ENCODE results near the gene SPIN3. TPM values are rescaled to one million over a fixed set of nuclear protein-coding genes. Genes with fewer than 3 reads are reported as not detected.

SPIN3 gene
- total and polyA plus RNA-seq, 2 of the 13 experiments (the other 11 are each of a cell fraction or from before 2014, with no cell fraction given), result 8.4 to 8.8 TPM

DNA sequence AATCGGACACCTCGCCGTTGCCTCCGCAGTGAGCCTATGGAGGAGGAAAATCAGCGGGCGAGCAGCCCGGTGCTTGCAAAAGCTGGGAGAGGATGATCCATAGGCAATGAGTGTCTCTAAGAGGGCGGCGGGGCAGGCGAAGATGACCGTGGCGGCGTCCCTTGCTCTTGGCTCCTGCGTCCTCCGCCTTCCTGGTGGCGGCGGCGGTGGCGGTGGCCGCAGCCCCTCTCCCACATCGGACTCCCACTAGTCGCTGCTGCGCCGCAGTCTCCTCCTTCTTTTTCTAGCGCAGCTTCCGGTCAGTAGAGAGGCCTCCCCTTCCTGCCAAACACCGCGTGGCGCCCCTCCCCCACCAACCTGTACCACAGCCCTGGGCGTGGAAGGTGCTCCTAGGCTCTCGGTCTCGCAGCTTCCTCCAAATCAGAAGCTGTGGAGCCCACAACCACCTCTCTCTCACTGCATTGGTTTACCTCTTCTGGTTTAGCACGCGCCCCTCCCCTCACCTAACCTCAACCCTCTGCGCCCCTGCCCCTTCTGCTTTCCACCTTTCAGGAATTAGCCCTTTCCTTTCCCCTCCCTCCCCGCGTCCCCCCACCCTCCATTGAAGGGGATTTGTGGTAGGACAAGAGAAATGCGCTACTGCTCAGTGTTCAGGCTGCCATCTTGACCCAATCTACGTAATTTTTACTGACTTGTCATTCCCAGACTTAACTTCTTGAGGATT, at the start of gene SPIN3 (continued):
- TF ChIP-seq ZNF431 (CRISPR knock-in tag; IDR thresholded peaks at IDR 0.05; ENCODE audit: borderline replicate concordance, low read depth) (no peak), BHLHE40 (IDR thresholded peaks at IDR 0.05; ENCODE audit: low read length) (no peak), TOPORS (CRISPR knock-in tag; IDR thresholded peaks at IDR 0.05) (no peak), PHB2 (IDR thresholded peaks at IDR 0.05; ENCODE audit: partially characterized antibody) (no peak), ESRRA (CRISPR knock-in tag; IDR thresholded peaks at IDR 0.05; ENCODE audit: low read depth) (no peak), CBX1 (IDR thresholded peaks at IDR 0.05; ENCODE audit: low read depth) (no peak), FOXA1 (IDR thresholded peaks at IDR 0.05) (no peak), FOXA1 (CRISPR knock-in tag; IDR thresholded peaks at IDR 0.05) (no peak; the same call in 1 of the 2 replicates), YEATS2 (CRISPR knock-in tag; IDR thresholded peaks at IDR 0.05; ENCODE audit: borderline replicate concordance) (peak; percentile 78), HNRNPH1 (optimal IDR thresholded peaks at IDR 0.05; ENCODE audit: low read depth, low read length) (no peak), JDP2 (CRISPR knock-in tag; IDR thresholded peaks at IDR 0.05; ENCODE audit: borderline replicate concordance) (no peak), ZNF326 (CRISPR knock-in tag; IDR thresholded peaks at IDR 0.05; ENCODE audit: borderline replicate concordance) (no peak)
- TF ChIP-seq, protein P1, sequence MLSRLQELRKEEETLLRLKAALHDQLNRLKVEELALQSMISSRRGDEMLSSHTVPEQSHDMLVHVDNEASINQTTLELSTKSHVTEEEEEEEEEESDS (CRISPR knock-in tag; IDR thresholded peaks at IDR 0.05; ENCODE audit: borderline replicate concordance), result no peak
- TF ChIP-seq, protein P2, sequence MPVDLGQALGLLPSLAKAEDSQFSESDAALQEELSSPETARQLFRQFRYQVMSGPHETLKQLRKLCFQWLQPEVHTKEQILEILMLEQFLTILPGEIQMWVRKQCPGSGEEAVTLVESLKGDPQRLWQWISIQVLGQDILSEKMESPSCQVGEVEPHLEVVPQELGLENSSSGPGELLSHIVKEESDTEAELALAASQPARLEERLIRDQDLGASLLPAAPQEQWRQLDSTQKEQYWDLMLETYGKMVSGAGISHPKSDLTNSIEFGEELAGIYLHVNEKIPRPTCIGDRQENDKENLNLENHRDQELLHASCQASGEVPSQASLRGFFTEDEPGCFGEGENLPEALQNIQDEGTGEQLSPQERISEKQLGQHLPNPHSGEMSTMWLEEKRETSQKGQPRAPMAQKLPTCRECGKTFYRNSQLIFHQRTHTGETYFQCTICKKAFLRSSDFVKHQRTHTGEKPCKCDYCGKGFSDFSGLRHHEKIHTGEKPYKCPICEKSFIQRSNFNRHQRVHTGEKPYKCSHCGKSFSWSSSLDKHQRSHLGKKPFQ (CRISPR knock-in tag; IDR thresholded peaks at IDR 0.05; ENCODE audit: insufficient replicate concordance), result peak; percentile 33
- TF ChIP-seq, protein P3, sequence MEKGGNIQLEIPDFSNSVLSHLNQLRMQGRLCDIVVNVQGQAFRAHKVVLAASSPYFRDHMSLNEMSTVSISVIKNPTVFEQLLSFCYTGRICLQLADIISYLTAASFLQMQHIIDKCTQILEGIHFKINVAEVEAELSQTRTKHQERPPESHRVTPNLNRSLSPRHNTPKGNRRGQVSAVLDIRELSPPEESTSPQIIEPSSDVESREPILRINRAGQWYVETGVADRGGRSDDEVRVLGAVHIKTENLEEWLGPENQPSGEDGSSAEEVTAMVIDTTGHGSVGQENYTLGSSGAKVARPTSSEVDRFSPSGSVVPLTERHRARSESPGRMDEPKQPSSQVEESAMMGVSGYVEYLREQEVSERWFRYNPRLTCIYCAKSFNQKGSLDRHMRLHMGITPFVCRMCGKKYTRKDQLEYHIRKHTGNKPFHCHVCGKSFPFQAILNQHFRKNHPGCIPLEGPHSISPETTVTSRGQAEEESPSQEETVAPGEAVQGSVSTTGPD (CRISPR knock-in tag; IDR thresholded peaks at IDR 0.05), result no peak
- TF ChIP-seq, protein P4, sequence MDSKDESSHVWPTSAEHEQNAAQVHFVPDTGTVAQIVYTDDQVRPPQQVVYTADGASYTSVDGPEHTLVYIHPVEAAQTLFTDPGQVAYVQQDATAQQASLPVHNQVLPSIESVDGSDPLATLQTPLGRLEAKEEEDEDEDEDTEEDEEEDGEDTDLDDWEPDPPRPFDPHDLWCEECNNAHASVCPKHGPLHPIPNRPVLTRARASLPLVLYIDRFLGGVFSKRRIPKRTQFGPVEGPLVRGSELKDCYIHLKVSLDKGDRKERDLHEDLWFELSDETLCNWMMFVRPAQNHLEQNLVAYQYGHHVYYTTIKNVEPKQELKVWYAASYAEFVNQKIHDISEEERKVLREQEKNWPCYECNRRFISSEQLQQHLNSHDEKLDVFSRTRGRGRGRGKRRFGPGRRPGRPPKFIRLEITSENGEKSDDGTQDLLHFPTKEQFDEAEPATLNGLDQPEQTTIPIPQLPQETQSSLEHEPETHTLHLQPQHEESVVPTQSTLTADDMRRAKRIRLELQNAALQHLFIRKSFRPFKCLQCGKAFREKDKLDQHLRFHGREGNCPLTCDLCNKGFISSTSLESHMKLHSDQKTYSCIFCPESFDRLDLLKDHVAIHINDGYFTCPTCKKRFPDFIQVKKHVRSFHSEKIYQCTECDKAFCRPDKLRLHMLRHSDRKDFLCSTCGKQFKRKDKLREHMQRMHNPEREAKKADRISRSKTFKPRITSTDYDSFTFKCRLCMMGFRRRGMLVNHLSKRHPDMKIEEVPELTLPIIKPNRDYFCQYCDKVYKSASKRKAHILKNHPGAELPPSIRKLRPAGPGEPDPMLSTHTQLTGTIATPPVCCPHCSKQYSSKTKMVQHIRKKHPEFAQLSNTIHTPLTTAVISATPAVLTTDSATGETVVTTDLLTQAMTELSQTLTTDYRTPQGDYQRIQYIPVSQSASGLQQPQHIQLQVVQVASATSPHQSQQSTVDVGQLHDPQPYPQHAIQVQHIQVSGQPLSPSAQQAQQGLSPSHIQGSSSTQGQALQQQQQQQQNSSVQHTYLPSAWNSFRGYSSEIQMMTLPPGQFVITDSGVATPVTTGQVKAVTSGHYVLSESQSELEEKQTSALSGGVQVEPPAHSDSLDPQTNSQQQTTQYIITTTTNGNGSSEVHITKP (CRISPR knock-in tag; IDR thresholded peaks at IDR 0.05; ENCODE audit: low read depth), result 0 out of 2 replicates have a peak, but pooled peaks have one; percentile 26
- TF ChIP-seq, protein P5, sequence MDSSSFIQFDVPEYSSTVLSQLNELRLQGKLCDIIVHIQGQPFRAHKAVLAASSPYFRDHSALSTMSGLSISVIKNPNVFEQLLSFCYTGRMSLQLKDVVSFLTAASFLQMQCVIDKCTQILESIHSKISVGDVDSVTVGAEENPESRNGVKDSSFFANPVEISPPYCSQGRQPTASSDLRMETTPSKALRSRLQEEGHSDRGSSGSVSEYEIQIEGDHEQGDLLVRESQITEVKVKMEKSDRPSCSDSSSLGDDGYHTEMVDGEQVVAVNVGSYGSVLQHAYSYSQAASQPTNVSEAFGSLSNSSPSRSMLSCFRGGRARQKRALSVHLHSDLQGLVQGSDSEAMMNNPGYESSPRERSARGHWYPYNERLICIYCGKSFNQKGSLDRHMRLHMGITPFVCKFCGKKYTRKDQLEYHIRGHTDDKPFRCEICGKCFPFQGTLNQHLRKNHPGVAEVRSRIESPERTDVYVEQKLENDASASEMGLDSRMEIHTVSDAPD (CRISPR knock-in tag; IDR thresholded peaks at IDR 0.05), result no peak
- TF ChIP-seq, protein P6, sequence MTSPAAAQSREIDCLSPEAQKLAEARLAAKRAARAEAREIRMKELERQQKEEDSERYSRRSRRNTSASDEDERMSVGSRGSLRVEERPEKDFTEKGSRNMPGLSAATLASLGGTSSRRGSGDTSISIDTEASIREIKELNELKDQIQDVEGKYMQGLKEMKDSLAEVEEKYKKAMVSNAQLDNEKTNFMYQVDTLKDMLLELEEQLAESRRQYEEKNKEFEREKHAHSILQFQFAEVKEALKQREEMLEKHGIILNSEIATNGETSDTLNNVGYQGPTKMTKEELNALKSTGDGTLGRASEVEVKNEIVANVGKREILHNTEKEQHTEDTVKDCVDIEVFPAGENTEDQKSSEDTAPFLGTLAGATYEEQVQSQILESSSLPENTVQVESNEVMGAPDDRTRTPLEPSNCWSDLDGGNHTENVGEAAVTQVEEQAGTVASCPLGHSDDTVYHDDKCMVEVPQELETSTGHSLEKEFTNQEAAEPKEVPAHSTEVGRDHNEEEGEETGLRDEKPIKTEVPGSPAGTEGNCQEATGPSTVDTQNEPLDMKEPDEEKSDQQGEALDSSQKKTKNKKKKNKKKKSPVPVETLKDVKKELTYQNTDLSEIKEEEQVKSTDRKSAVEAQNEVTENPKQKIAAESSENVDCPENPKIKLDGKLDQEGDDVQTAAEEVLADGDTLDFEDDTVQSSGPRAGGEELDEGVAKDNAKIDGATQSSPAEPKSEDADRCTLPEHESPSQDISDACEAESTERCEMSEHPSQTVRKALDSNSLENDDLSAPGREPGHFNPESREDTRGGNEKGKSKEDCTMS (CRISPR knock-in tag; conservative IDR thresholded peaks at IDR 0.05), result no peak

Data from HepG2 (cell line).